GM18499 (cell line): Measurements from ENCODE around the gene LAX1.
"Not testable (repeated sequence)": the region's sequence is repeated elsewhere in the genome, so short reads cannot be mapped to it uniquely, and the experiment has no call there.

ENCODE experiments used
- ATAC-seq: cut with Tn5 transposase; IDR thresholded peaks from one replicate; pipeline ENCODE4 v1.9.1; 2021; ENCODE audit warnings: moderate number of reproducible peaks; ENCODE audit not compliant: insufficient read depth, unreplicated experiment

Gene LAX1

DNA sequence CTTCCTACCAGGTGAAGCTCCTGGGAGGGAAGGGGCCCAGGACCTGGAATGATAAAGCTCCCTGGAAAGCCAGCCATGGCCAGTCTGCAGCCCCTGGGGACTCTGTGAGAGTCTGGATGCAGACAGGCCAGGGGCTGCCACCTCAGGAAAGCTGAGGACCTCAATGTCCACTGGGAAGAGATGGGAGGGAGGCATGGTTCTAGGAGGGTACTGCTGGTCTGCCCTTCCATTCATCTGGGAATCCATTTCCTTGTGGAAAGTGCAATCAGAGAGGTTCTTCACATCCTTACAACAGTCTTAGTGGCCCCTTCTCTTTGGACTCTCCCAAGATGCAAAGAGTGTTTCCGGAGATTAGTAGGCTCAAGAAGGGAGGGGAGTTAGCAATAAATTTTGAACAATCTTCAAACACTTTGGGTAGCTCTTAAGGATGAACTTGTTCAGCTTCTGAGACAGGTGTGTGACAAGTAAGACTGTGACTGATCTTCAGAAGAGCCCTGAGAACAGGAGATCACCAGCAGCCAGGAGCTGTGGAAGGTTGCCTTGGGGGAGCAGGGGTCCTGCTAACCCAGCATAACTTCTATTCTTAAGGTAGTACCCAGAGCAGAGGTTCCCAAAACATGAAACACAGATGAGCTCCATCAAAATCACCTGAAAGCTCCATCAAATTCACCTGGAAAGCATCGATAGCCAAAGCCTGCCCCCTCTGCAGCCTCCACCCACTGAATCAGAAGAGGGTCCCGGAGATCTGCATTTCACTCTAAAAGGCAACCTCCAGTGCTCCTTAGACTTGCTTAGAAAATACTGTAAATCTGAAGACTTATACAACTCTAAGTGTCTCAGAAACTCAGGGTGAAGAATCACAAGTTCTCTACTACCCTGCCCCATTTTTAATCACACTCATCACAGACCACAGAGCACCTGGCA lies 616 bp upstream of the LAX1 start:
- ATAC-seq: no peak

GRCh38 chr1:203768256-203768655 lies 3.3 kb downstream of the LAX1 start:
- no peak for ATAC-seq

DNA sequence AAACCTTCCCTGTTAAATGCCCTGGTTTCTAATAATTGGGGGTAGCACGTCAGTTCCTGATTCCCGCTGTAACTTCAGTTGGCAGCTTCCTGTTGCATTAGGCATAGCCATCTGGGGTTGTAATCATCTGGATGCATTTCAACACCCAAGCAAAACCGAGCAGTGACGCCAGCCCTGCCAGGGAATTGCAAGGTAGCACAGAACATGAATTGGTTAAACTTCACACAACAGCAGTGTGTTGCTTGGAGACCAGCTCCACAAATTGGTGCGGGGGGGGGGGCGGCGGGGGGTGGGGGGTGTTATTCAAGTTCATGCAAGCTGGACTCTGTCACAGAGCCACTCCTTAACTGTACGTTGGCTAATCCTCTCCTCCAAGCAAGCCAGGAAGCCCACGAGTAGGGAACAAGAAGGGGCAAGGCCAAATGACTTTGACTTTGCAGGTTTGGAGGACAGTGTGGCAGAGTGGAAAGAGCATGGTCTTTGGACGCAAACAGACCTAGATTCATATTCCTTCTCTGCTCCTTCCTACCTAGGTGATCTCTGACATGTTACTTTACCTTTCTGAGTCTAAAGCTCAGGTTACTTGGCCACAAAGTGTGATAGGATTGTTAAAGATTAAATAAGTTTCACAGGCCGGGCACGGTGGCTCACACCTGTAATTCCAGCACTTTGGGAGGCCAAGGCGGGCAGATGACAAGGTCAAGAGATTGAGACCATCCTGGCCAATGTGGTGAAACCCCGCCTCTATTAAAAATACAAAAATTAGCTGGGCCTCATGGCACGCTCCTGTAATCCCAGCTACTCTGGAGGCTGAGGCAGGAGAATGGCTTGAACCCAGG lies 4.7 kb downstream of the LAX1 start:
- ATAC-seq: no peak

DNA sequence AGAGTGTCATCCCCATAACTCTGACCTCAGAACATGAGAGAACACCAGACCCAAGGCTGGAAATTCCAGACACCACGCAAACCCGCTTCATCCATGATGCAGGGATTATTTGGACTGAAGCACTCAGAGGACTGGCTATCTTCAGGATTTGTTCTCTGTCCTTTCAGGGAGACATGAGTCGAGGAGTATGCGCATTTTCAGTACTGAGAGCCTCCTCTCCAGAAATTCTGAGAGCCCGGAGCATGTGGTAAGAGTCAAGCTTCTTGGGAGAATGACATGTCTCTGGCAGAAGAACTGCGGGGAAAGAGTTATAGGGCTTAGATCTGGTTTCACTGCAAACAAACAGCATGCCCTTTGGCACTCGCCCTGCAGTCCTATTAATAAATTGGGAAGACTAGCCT lies 6.9 kb downstream of the LAX1 start:
- no peak for ATAC-seq

GRCh38 chr1:203772836-203773235 lies 7.9 kb downstream of the LAX1 start:
- no peak for ATAC-seq

DNA sequence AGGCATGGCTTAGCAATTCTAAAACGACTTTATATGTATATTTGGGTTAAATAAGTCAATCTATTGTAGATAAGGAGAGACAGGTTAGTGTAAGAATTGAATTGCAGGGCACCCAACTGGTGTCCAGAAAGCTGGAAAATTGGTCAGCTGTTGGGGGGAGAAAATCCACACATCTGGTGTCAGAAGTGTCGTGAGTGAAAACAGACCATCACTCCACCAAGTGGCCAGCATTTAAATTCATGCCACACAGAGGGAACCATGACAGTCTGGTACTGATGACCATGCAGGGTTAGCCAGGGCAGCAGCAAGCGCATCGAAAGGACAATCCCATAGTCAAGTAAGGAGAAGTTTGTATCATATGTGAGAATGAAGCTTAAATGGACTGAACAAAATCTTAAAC lies 11.7 kb downstream of the LAX1 start:
- no peak for ATAC-seq

- no peak for ATAC-seq
Observed at GRCh38 chr1:203777596-203777995, 12.6 kb downstream of the LAX1 start.

DNA sequence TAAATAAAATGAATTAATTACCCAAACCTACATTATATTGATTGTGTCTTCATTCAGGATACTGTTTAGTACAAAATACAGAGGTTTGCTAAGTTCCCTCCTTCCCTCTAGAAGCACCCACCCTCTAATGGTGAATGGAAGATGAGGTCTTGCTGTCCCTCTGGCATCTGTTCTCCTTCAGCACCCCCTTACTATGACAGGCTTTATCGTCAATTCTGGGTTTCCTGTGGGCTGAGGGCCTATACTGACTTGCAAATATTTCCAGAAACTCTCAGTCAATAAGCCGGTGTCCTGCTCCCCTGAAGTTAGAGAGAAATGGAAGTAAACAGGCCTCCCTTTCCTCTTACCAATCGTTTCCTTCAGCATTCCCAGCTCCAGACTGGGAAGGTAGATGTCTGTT lies 13.2 kb downstream of the LAX1 start:
- no peak for ATAC-seq

DNA sequence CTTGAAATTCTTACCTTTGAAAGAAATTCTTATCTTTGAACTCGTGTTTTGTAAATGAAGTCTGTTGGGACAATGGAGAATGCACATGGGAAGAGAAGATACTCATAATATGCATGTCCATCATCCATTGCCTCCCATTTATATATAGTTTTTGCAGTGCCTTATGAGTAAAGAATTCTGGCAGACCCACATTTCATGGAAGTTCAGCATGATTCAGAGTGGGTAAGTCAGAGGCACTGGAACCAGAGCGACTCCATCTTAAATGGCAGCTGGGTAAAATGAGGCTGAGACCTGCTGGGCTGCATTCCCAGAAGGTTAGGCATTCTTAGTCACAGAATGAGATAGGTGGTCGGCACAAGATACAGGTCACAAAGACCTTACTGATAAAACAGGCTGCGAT lies 13.8 kb downstream of the LAX1 start:
- ATAC-seq: no peak

- no peak for ATAC-seq
Observed at GRCh38 chr1:203781962-203782361, 17.0 kb downstream of the LAX1 start.

- no peak for ATAC-seq
Observed at GRCh38 chr1:203789966-203790365, 25.0 kb downstream of the LAX1 start.

GRCh38 chr1:203791498-203791897 lies 26.5 kb downstream of the LAX1 start:
- no peak for ATAC-seq

DNA sequence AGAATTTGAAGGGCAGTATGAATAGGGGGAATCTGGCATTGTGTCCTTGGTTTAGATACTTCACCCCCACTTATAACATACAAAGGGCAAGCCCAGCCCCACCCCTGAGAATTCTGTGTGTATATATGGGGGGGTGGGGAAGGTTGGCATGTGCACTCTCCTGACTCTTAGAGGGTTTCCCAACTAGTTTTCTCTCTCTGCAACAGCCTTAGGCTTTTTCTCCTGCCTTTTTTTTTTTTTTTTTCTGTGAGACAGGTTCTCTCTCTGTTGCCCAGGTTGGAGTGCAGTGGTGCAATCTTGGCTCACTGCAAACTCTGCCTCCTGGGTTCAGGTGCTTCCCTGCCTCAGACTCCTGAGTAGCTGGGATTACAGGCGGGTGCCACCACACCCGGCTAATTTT lies 27.5 kb downstream of the LAX1 start:
- no peak for ATAC-seq

GRCh38 chr1:203793561-203793960 lies 28.6 kb downstream of the LAX1 start:
- not testable (repeated sequence) for ATAC-seq

DNA sequence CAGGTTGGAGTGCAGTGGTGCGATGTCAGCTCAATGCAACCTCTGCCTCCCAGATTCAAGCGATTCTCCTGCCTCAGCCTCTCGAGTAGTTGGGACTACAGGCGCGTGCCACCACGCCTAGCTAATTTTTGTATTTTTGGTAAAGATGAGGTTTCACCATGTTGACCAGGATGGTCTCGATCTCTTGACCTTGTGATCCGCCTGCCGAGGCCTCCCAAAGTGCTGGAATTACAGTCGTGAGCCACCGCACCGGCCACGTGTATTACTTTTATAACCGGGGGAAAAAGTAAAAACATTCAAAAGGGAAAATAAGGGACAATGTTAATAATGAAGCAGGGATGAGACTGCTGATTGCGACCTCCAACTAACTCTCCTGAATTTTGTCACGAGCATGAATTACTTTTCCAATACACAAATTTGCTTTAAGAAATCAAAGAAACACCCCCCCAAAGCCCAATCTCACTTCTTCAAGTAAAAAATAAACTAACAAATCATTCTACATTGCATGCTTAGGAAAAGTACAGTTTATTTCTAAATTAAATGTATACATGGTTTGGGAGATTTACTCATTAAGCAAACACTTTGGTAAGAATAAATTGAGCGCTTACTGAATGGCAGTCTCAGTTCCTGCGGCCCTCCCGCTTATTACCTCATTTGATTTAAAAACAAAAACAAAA lies 29.9 kb downstream of the LAX1 start:
- ATAC-seq: no peak

GRCh38 chr1:203795441-203796235 lies 30.7 kb downstream of the LAX1 start, which contains the start of the genes ZBED6 and ZC3H11A:
Gene ZBED6 (plus strand): TSS chr1:203795623. CDS start chr1:203797523, 1,900 bp downstream.
Gene ZC3H11A (plus strand): TSS chr1:203795623. CDS start chr1:203817071, 21,448 bp downstream.
- peak; percentile 96 for ATAC-seq

- no peak for ATAC-seq
Observed at GRCh38 chr1:203796236-203796605, 31.2 kb downstream of the LAX1 start.

- ATAC-seq: no peak
Observed at GRCh38 chr1:203797216-203797615, 32.2 kb downstream of the LAX1 start.

GRCh38 chr1:203797948-203798655 lies 33.1 kb downstream of the LAX1 start:
- ATAC-seq: no peak
